Endothelial cell of umbilical vein (primary cell): ENCODE data around the gene P2RY11. TPM values are rescaled to one million over a fixed set of nuclear protein-coding genes. Genes with fewer than 3 reads are reported as not detected.

Experiments used
- BruUV-seq: library from RNA; stranded (reverse); fragments of 400-500 nt; replicated peaks from 2 replicates; lab custom pipeline; 2021; lab: Mats Ljungman, UMichigan
- CTCF ChIA-PET: fragments of 300-600, 350-600 bp; sonication (Branson Sonifier 250); formaldehyde crosslinking; loops from one replicate; lab custom pipeline; 2021; ENCODE audit warnings: antibody characterized with exemption, inconsistent platforms; lab: Charles Lee
- POLR2A ChIA-PET: fragments of 300-600, 350-600 bp; sonication (Branson Sonifier 250); formaldehyde crosslinking; loops from one replicate; lab custom pipeline; 2021; ENCODE audit warnings: antibody characterized with exemption, inconsistent platforms; lab: Charles Lee
- DNase-seq: peaks from one replicate; pipeline ENCODE4 v3.0.0-alpha.2; 2011; ENCODE audit warnings: low read depth, low spot score
- FAIRE-seq: peaks from 2 replicates; lab custom pipeline; 2011; peaks lifted over from hg19 to GRCh38; lab: Jason Lieb, UNC
- H2AFZ ChIP-seq: 2 replicates; pipeline ENCODE4 v1.6.0; 2012; ENCODE audit warnings: low read depth, low read length, control low read depth, inconsistent platforms
- H3K27ac ChIP-seq: 2 replicates; pipeline ENCODE4 v1.5.1; 2011; ENCODE audit warnings: low read depth, mild to moderate bottlenecking, control low read depth, low read length, moderate library complexity; ENCODE audit not compliant: insufficient read depth
- H3K27me3 ChIP-seq, 2 experiments: 2 replicates each; pipeline versions ENCODE4 v1.6.0 to v1.6.1; 2011; ENCODE audit warnings: low read length in 2 of 2, mixed read lengths in 1 of 2; ENCODE audit not compliant: control insufficient read depth in 2 of 2, insufficient read depth in 2 of 2
- H3K36me3 ChIP-seq, 2 experiments: 2 replicates in 1 of 2; 3 replicates in 1 of 2; pipeline ENCODE4 v1.5.1; 2011; ENCODE audit warnings: low read length in 2 of 2, mild to moderate bottlenecking in 1 of 2, moderate library complexity in 1 of 2; ENCODE audit not compliant: control insufficient read depth in 2 of 2, insufficient read depth in 2 of 2; ENCODE audit errors: extremely low read depth in 1 of 2
- H3K4me1 ChIP-seq: 3 replicates; pipeline ENCODE4 v1.5.1; 2011; ENCODE audit warnings: mild to moderate bottlenecking, low read length; ENCODE audit not compliant: control insufficient read depth, insufficient read depth; ENCODE audit errors: extremely low read depth
- H3K4me2 ChIP-seq: 2 replicates; pipeline ENCODE4 v1.6.1; 2011; ENCODE audit warnings: low read length, control low read depth, mixed read lengths; ENCODE audit not compliant: insufficient read depth
- H3K4me3 ChIP-seq, 3 experiments: fragments of 200-600 bp in 1 of 3; sonication (generic), shearing (Covaris generic) in 1 of 3; replicated peaks in 1 of 3; 2 replicates each; pipeline ENCODE4 v1.5.1; 2011 to 2016; ENCODE audit warnings: control low read depth in 3 of 3, low read length in 3 of 3, mild to moderate bottlenecking in 2 of 3, inconsistent platforms in 1 of 3, low read depth in 1 of 3, moderate library complexity in 1 of 3; ENCODE audit not compliant: insufficient read depth in 1 of 3
- H3K79me2 ChIP-seq: 2 replicates; pipeline ENCODE4 v1.6.0; 2012; ENCODE audit warnings: low read length, inconsistent platforms; ENCODE audit not compliant: control insufficient read depth, insufficient read depth
- H3K9ac ChIP-seq: replicated peaks from 2 replicates; pipeline ENCODE3; 2011; ENCODE audit warnings: low read length, control low read depth; ENCODE audit not compliant: insufficient read depth; ENCODE audit errors: extremely low read depth
- H3K9me1 ChIP-seq: replicated peaks from 3 replicates; pipeline ENCODE4 v1.6.0; 2011; ENCODE audit warnings: mild to moderate bottlenecking, low read length; ENCODE audit not compliant: control insufficient read depth, insufficient read depth; ENCODE audit errors: extremely low read depth
- H3K9me3 ChIP-seq: replicated peaks from 2 replicates; pipeline ENCODE4 v1.5.1; 2012; ENCODE audit warnings: low read length, inconsistent platforms; ENCODE audit not compliant: control insufficient read depth, insufficient read depth
- H4K20me1 ChIP-seq: replicated peaks from 2 replicates; pipeline ENCODE3; 2011; ENCODE audit warnings: mild to moderate bottlenecking, low read length; ENCODE audit not compliant: control insufficient read depth, insufficient read depth; ENCODE audit errors: extremely low read depth
- EZH2 ChIP-seq: IDR thresholded peaks from 2 replicates; pipeline ENCODE4 v1.6.1; 2012; ENCODE audit warnings: borderline replicate concordance, low read depth, mild to moderate bottlenecking, moderate library complexity, low read length, inconsistent platforms; ENCODE audit not compliant: severe bottlenecking
- FOS ChIP-seq: IDR thresholded peaks from 2 replicates; pipeline ENCODE4 v1.6.1; 2011; ENCODE audit warnings: mild to moderate bottlenecking, low read length, moderate library complexity, borderline replicate concordance; ENCODE audit not compliant: insufficient read depth
- GATA2 ChIP-seq: IDR thresholded peaks from 2 replicates; pipeline ENCODE4 v1.7.0; 2011; ENCODE audit warnings: low read depth, mild to moderate bottlenecking, moderate library complexity, mixed read lengths, low read length; ENCODE audit not compliant: insufficient read length, insufficient read depth
- JUN ChIP-seq: IDR thresholded peaks from 2 replicates; pipeline ENCODE4 v1.6.1; 2011; ENCODE audit warnings: borderline replicate concordance, low read depth; ENCODE audit not compliant: insufficient read length, insufficient read depth
- MYC ChIP-seq: IDR thresholded peaks from one replicate; pipeline ENCODE4 v1.6.1; 2011; ENCODE audit warnings: mild to moderate bottlenecking, low read depth, low read length
- POLR2A ChIP-seq: IDR thresholded peaks from 2 replicates; pipeline ENCODE4 v1.6.1; 2012; ENCODE audit warnings: low read depth, mild to moderate bottlenecking, control low read depth, low read length
- POLR2AphosphoS5 ChIP-seq: IDR thresholded peaks from 2 replicates; pipeline ENCODE4 v1.6.1; 2012; ENCODE audit warnings: low read depth, mild to moderate bottlenecking, control low read depth, low read length, moderate library complexity; ENCODE audit not compliant: insufficient read depth
- dilution Hi-C: fragments of 300-500 bp; cut with MboI; formaldehyde crosslinking; loops from one replicate; pipeline ENCODE4 v1.15.0; 2019; ENCODE audit warnings: low sequenced_read_pairs; ENCODE audit not compliant: extremely low pct_ligation_motif_present
- intact Hi-C: fragments of 100-400 bp; cut with micrococcal nuclease; formaldehyde crosslinking; loops from one replicate; pipeline ENCODE4 v1.10.0; 2022
- polyA plus RNA-seq, 4 experiments: library from polyadenylated mRNA; depleted of rRNA in 3 of 4; stranded (reverse) in 3 of 4; unstranded in 1 of 4; fragments of >200 nt; gene quantifications; 2 replicates each; pipeline versions ENCODE4 v1.2.1 to v1.2.3, GENCODE V29; 2011 to 2012; ENCODE audit warnings: missing spikeins in 1 of 4
- total RNA-seq: library from RNA; stranded (reverse); gene quantifications from 2 replicates; pipeline ENCODE4 v1.2.3, GENCODE V29; 2021
- TF ChIP-seq, protein P1 (sequence below): IDR thresholded peaks from 2 replicates; pipeline ENCODE4 v1.6.1; 2011; ENCODE audit not compliant: insufficient read depth, insufficient read length
- TF ChIP-seq, protein P2 (sequence below), 2 donors: IDR thresholded peaks; 1 replicate in 1 of 2; 2 replicates in 1 of 2; pipeline ENCODE4 v1.5.1; 2011; ENCODE audit warnings: low read length in 2 of 2, mild to moderate bottlenecking in 2 of 2, moderate library complexity in 2 of 2, control low read depth in 1 of 2, inconsistent platforms in 1 of 2, low read depth in 1 of 2; ENCODE audit not compliant: insufficient read depth in 1 of 2; ENCODE audit errors: extremely low read depth in 1 of 2

The P2RY11 gene
- total and polyA plus RNA-seq, 2 donors (not counting 3 experiments of a cell fraction or from before 2014, with no cell fraction given): 3.6 to 14.6 TPM

DNA sequence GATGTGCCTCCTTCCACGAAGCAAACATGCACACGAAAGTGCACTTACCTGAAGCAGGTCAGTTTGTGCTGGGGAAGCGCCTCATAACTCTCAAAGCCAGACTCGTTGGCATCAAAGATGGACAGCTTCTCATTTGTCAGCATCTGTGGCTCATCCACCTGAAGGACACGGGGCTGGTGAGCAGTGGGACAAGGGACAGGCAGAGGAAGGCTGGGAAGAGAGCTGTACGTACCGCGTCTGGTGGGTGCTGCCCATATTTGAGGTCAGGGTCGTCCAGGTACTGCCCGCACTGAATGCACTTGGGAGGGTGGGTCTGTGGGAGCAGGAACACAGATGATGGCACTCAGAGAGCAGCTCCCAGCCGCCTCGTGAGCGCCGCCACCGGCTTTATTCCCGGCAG lies 48.1 kb downstream of the P2RY11 start:
- intact Hi-C loops: no loop called here
- Histone ChIP-seq H3K79me2 (no peaks in the 10 kb centered on the region), H2AFZ (no peak overlapping the region), H3K4me1 (no peaks in the 10 kb centered on the region), H3K27me3 (no peaks in the 10 kb centered on the region), H3K27ac (no peak overlapping the region), H3K9me1 (no peaks in the 10 kb centered on the region), H3K36me3 (peaks cover 16 to 48% of the 10 kb centered on the region in 2 experiments), H3K9me3 (no peaks in the 10 kb centered on the region), H4K20me1 (no peaks in the 10 kb centered on the region), H3K9ac (no peak overlapping the region), H3K4me2 (no peak overlapping the region), H3K4me3 (no peak overlapping the region)
- dilution Hi-C loops: no loop called here
- TF ChIP-seq POLR2AphosphoS5 (no peak), EZH2 (no peak), GATA2 (no peak), POLR2A (no peak), MYC (no peak), FOS (no peak), JUN (no peak)
- TF ChIP-seq, protein P1, sequence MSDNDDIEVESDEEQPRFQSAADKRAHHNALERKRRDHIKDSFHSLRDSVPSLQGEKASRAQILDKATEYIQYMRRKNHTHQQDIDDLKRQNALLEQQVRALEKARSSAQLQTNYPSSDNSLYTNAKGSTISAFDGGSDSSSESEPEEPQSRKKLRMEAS: no peak
- TF ChIP-seq, protein P2, sequence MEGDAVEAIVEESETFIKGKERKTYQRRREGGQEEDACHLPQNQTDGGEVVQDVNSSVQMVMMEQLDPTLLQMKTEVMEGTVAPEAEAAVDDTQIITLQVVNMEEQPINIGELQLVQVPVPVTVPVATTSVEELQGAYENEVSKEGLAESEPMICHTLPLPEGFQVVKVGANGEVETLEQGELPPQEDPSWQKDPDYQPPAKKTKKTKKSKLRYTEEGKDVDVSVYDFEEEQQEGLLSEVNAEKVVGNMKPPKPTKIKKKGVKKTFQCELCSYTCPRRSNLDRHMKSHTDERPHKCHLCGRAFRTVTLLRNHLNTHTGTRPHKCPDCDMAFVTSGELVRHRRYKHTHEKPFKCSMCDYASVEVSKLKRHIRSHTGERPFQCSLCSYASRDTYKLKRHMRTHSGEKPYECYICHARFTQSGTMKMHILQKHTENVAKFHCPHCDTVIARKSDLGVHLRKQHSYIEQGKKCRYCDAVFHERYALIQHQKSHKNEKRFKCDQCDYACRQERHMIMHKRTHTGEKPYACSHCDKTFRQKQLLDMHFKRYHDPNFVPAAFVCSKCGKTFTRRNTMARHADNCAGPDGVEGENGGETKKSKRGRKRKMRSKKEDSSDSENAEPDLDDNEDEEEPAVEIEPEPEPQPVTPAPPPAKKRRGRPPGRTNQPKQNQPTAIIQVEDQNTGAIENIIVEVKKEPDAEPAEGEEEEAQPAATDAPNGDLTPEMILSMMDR (IDR thresholded peaks at IDR 0.05; ENCODE audit: extremely low read depth in 1 of 2, insufficient read depth in 1 of 2, low read depth in 1 of 2, low read length in 2 of 2): no peak
- DNase-seq: no peak
- BruUV-seq: no TSS peak
- FAIRE-seq: no peak
- CTCF ChIA-PET: interaction anchor here (1.3 kb wide), 1 partner anchor 90 kb away, joined by 4 read pairs; no protein-coding TSS in a partner anchor
- POLR2A ChIA-PET: no interaction called here
